IPS-20b (cell line): Measurements from ENCODE around the gene WDR37.

Experiments
- H3K27ac ChIP-seq: one replicate; pipeline ENCODE4 v1.5.1; 2013; ENCODE audit warnings: low read length
- H3K27me3 ChIP-seq: 2 replicates; pipeline ENCODE4 v1.6.1; 2013; ENCODE audit warnings: mild to moderate bottlenecking, low read length, inconsistent platforms; ENCODE audit not compliant: insufficient read depth
- H3K36me3 ChIP-seq: 2 replicates; pipeline ENCODE4 v1.6.1; 2013; ENCODE audit warnings: low read depth, mild to moderate bottlenecking, inconsistent platforms, low read length, moderate library complexity; ENCODE audit not compliant: insufficient read depth
- H3K4me1 ChIP-seq: 2 replicates; pipeline ENCODE4 v1.6.1; 2013; ENCODE audit warnings: mild to moderate bottlenecking, control low read depth, inconsistent platforms, low read length, moderate library complexity; ENCODE audit not compliant: insufficient read depth
- H3K4me3 ChIP-seq: 2 replicates; pipeline ENCODE4 v1.5.1; 2013; ENCODE audit warnings: mild to moderate bottlenecking, low read length, inconsistent platforms
- H3K9ac ChIP-seq: 2 replicates; pipeline ENCODE4 v1.6.1; 2013; ENCODE audit warnings: low read depth, mild to moderate bottlenecking, inconsistent platforms, low read length, moderate library complexity
- H3K9me3 ChIP-seq: 2 replicates; pipeline ENCODE4 v1.6.1; 2013; ENCODE audit warnings: mild to moderate bottlenecking, low read depth, low read length, inconsistent platforms; ENCODE audit not compliant: insufficient read depth

The WDR37 gene

GRCh38 chr10:1078668-1079067, 22.5 kb downstream of the WDR37 start:
- Histone ChIP-seq H3K4me1 (no peaks in the 10 kb centered on the region), H3K27me3 (no peaks in the 10 kb centered on the region), H3K27ac (no peak overlapping the region), H3K9ac (no peak overlapping the region), H3K36me3 (peaks cover 48% of the 10 kb centered on the region), H3K9me3 (no peaks in the 10 kb centered on the region), H3K4me3 (no peak overlapping the region)

GRCh38 chr10:1083581-1083980, 27.4 kb downstream of the WDR37 start:
- no peaks in the 10 kb centered on the region for H3K4me1 ChIP-seq
- no peaks in the 10 kb centered on the region for H3K9me3 ChIP-seq
- H3K27ac ChIP-seq, result no peak overlapping the region
- no peak overlapping the region for H3K9ac ChIP-seq
- H3K27me3 ChIP-seq, result no peaks in the 10 kb centered on the region
- peaks cover 72% of the 10 kb centered on the region for H3K36me3 ChIP-seq
- H3K4me3 ChIP-seq, result no peak overlapping the region

GRCh38 chr10:1084011-1084950, 28.1 kb downstream of the WDR37 start:
- H3K4me3 ChIP-seq, result no peak overlapping the region
- H3K36me3 ChIP-seq, result peaks cover 71% of the 10 kb centered on the region
- no peak overlapping the region for H3K9ac ChIP-seq
- no peaks in the 10 kb centered on the region for H3K27me3 ChIP-seq
- no peak overlapping the region for H3K27ac ChIP-seq
- no peaks in the 10 kb centered on the region for H3K4me1 ChIP-seq
- H3K9me3 ChIP-seq, result no peaks in the 10 kb centered on the region

- Histone ChIP-seq H3K9me3 (no peaks in the 10 kb centered on the region), H3K27me3 (no peaks in the 10 kb centered on the region), H3K27ac (no peak overlapping the region), H3K9ac (no peak overlapping the region), H3K4me3 (no peak overlapping the region), H3K4me1 (no peaks in the 10 kb centered on the region), H3K36me3 (peaks cover 63% of the 10 kb centered on the region)
Observed at GRCh38 chr10:1085258-1085657, 29.1 kb downstream of the WDR37 start.

- Histone ChIP-seq H3K9ac (no peak overlapping the region), H3K27me3 (no peaks in the 10 kb centered on the region), H3K36me3 (peaks cover 62% of the 10 kb centered on the region), H3K9me3 (no peaks in the 10 kb centered on the region), H3K4me1 (no peaks in the 10 kb centered on the region), H3K4me3 (no peak overlapping the region), H3K27ac (no peak overlapping the region)
Observed at GRCh38 chr10:1086787-1087186, 30.6 kb downstream of the WDR37 start.

GRCh38 chr10:1089017-1089689, 33.0 kb downstream of the WDR37 start:
- no peaks in the 10 kb centered on the region for H3K9me3 ChIP-seq
- no peak overlapping the region for H3K9ac ChIP-seq
- H3K36me3 ChIP-seq, result peaks cover 62% of the 10 kb centered on the region
- no peak overlapping the region for H3K27ac ChIP-seq
- H3K4me1 ChIP-seq, result no peaks in the 10 kb centered on the region
- H3K27me3 ChIP-seq, result no peaks in the 10 kb centered on the region
- H3K4me3 ChIP-seq, result no peak overlapping the region

- H3K36me3 ChIP-seq, result peaks cover 60% of the 10 kb centered on the region
- H3K27ac ChIP-seq, result no peak overlapping the region
- no peaks in the 10 kb centered on the region for H3K27me3 ChIP-seq
- no peak overlapping the region for H3K9ac ChIP-seq
- H3K4me1 ChIP-seq, result no peaks in the 10 kb centered on the region
- no peak overlapping the region for H3K4me3 ChIP-seq
- no peaks in the 10 kb centered on the region for H3K9me3 ChIP-seq
Observed at GRCh38 chr10:1090696-1091095, 34.5 kb downstream of the WDR37 start.

GRCh38 chr10:1093696-1094095, 37.5 kb downstream of the WDR37 start:
- no peaks in the 10 kb centered on the region for H3K9me3 ChIP-seq
- no peak overlapping the region for H3K27ac ChIP-seq
- no peak overlapping the region for H3K9ac ChIP-seq
- H3K4me3 ChIP-seq, result no peak overlapping the region
- peaks cover 57% of the 10 kb centered on the region for H3K36me3 ChIP-seq
- H3K4me1 ChIP-seq, result no peaks in the 10 kb centered on the region
- H3K27me3 ChIP-seq, result no peaks in the 10 kb centered on the region

- Histone ChIP-seq H3K27me3 (no peaks in the 10 kb centered on the region), H3K36me3 (peaks cover 60% of the 10 kb centered on the region), H3K27ac (no peak overlapping the region), H3K4me1 (no peaks in the 10 kb centered on the region), H3K9me3 (no peaks in the 10 kb centered on the region), H3K4me3 (no peak overlapping the region), H3K9ac (no peak overlapping the region)
Observed at GRCh38 chr10:1094112-1095057, 38.2 kb downstream of the WDR37 start.

GRCh38 chr10:1095498-1095897, 39.3 kb downstream of the WDR37 start:
- Histone ChIP-seq H3K9ac (no peak overlapping the region), H3K36me3 (peaks cover 56% of the 10 kb centered on the region), H3K27me3 (no peaks in the 10 kb centered on the region), H3K4me1 (no peaks in the 10 kb centered on the region), H3K27ac (no peak overlapping the region), H3K9me3 (no peaks in the 10 kb centered on the region), H3K4me3 (no peak overlapping the region)

GRCh38 chr10:1096287-1096889, 40.2 kb downstream of the WDR37 start:
- H3K27ac ChIP-seq, result no peak overlapping the region
- H3K9ac ChIP-seq, result no peak overlapping the region
- H3K4me3 ChIP-seq, result no peak overlapping the region
- peaks cover 47% of the 10 kb centered on the region for H3K36me3 ChIP-seq
- no peaks in the 10 kb centered on the region for H3K9me3 ChIP-seq
- no peaks in the 10 kb centered on the region for H3K27me3 ChIP-seq
- H3K4me1 ChIP-seq, result no peaks in the 10 kb centered on the region
